RWPE2 (cell line): ENCODE results near the gene CCDC9B.
A peak's percentile ranks its signal among the peaks of the same experiment; 100 is the strongest.

Source experiments
- ATAC-seq: fragments of 200-7000 bp; cut with Tn5 transposase; 3 replicates; pipeline ENCODE4 v1.9.1; 2021; ENCODE audit warnings: low read depth
- DNase-seq: peaks from one replicate; pipeline ENCODE4 v3.0.0-alpha.2; 2020; ENCODE audit warnings: low spot score
- H3K27ac ChIP-seq: fragments of 450-650 bp; 2 replicates; pipeline ENCODE4 v1.5.1; 2017; ENCODE audit warnings: mild to moderate bottlenecking; ENCODE audit not compliant: poor library complexity, severe bottlenecking
- H3K27me3 ChIP-seq: fragments of 250-450 bp; sonication (Bioruptor Pico); 2 replicates; pipeline ENCODE4 v1.5.1; 2021; ENCODE audit warnings: mild to moderate bottlenecking, moderate library complexity; ENCODE audit not compliant: insufficient read depth, poor library complexity, severe bottlenecking
- H3K36me3 ChIP-seq: fragments of 250-450 bp; sonication (Bioruptor Pico); 2 replicates; pipeline ENCODE4 v1.5.1; 2020; ENCODE audit warnings: low read depth, mild to moderate bottlenecking, moderate library complexity
- H3K4me1 ChIP-seq: fragments of 250-450 bp; sonication (Bioruptor Pico); 2 replicates; pipeline ENCODE4 v1.5.1; 2021; ENCODE audit warnings: mild to moderate bottlenecking, moderate library complexity; ENCODE audit not compliant: insufficient read depth, poor library complexity, severe bottlenecking
- H3K4me3 ChIP-seq: fragments of 250-450 bp; sonication (Bioruptor Pico); 2 replicates; pipeline ENCODE4 v1.5.1; 2021; ENCODE audit warnings: mild to moderate bottlenecking, moderate library complexity; ENCODE audit not compliant: severe bottlenecking
- H3K9me3 ChIP-seq: fragments of 250-450 bp; sonication (Bioruptor Pico); 2 replicates; pipeline ENCODE4 v1.5.1; 2021; ENCODE audit warnings: mild to moderate bottlenecking, moderate library complexity; ENCODE audit not compliant: severe bottlenecking
- CTCF ChIP-seq: fragments of 450-650 bp; IDR thresholded peaks from one replicate; pipeline ENCODE4 v1.5.1; 2017; ENCODE audit warnings: mild to moderate bottlenecking, moderate library complexity; ENCODE audit not compliant: poor library complexity, severe bottlenecking

The CCDC9B gene

GRCh38 chr15:40320409-40320808, 20.3 kb downstream of the CCDC9B start:
- Histone ChIP-seq H3K4me1 (peaks cover 7% of the 10 kb centered on the region), H3K27ac (no peak overlapping the region), H3K27me3 (no peaks in the 10 kb centered on the region), H3K4me3 (no peak overlapping the region), H3K36me3 (no peaks in the 10 kb centered on the region), H3K9me3 (no peaks in the 10 kb centered on the region)
- DNase-seq (no peak), ATAC-seq (no peak)
- TF ChIP-seq CTCF = no peak

GRCh38 chr15:40317580-40317979, 23.2 kb downstream of the CCDC9B start:
- TF ChIP-seq CTCF = no peak
- no peak for ATAC-seq

GRCh38 chr15:40316931-40317330, 23.8 kb downstream of the CCDC9B start:
- TF ChIP-seq CTCF = no peak
- DNase-seq = peak; percentile 8
- Histone ChIP-seq H3K27me3 (no peaks in the 10 kb centered on the region), H3K4me3 (no peak overlapping the region), H3K27ac (no peak overlapping the region), H3K4me1 (peaks cover 23% of the 10 kb centered on the region), H3K9me3 (no peaks in the 10 kb centered on the region), H3K36me3 (no peaks in the 10 kb centered on the region)
- ATAC-seq = no peak

More at GRCh38 chr15:40317580-40317979, 23.2 kb downstream of the CCDC9B start:
- Histone ChIP-seq H3K9me3 (no peaks in the 10 kb centered on the region), H3K36me3 (no peaks in the 10 kb centered on the region), H3K4me3 (no peak overlapping the region), H3K27me3 (no peaks in the 10 kb centered on the region), H3K4me1 (peaks cover 23% of the 10 kb centered on the region), H3K27ac (no peak overlapping the region)
- no peak for DNase-seq

DNA sequence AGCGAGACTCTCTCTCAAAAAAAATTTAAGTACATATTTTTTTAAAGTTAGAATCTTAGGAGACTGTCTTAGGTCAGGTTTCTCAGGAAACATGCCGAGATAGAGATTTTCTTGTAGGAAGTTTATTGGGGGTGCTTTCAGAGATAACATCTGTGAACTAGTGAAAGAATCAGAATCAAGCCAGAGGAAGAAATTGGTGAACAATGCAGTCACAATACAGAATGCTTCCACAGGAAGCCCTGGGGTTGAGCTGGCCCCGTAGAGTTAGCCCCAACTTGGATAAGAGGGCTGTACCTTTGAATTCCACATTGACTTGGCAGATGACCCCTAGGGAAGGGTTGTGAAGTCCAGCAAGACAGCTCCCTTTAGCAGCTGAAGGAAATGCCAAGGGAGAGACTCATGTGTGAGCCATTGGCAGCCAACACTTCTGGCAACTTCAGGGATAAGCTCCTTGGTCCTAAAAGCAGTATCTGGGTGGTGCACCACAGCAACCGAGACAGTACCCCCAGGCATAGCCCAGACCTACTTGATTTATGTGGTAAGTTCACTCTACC, 25.9 kb downstream of the CCDC9B start:
- Histone ChIP-seq H3K9me3 (no peaks in the 10 kb centered on the region), H3K27ac (peak overlapping the region; percentile 64), H3K4me1 (peaks cover 23% of the 10 kb centered on the region), H3K4me3 (no peak overlapping the region), H3K27me3 (no peaks in the 10 kb centered on the region), H3K36me3 (no peaks in the 10 kb centered on the region)
- ATAC-seq = peak; percentile 81
- peak; percentile 70 for DNase-seq
- no peak for TF ChIP-seq CTCF

DNA sequence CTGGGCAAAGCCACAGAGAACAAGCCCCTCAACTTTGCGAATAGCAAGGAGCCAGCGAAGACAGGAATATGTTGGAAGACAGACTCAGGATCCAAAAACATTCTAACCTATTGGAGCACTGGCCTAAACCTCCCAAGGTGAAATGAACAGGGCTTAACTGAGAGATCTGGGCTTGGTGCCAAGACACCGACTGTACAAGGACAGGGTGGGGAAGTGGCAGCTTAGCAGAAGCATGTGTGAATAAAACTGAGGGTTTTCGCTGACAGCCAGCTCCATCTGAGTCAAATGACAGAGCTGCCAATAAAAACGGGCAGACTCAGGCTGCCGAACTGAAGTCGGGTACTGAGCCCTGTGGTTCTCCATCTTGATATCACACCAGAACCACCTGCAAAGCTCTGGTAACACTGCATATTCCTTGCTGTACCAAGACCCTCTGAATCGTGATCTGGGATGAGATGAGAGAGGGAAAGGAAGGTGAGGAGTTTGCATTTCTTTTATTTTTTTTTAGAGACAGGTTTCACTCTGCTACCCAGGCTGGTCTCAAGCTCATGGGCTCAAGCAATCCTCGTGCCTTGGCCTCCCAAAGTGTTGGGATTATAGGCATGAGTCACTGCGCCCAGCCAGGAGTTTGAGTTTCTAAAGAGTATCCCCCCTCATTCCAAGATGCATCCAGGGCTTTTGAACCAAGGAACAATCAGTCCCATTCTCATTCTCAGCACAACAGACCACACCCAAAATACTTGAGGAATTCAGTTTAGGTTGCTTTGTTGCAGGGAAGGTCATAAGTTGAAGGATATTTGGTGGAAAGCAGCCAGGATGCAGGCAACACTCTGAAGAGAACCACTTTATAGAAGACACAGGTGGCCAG, 27.0 kb downstream of the CCDC9B start:
- DNase-seq (peak; percentile 96), ATAC-seq (peak; percentile 80)
- no peaks in the 10 kb centered on the region for H3K27me3 ChIP-seq
- no peaks in the 10 kb centered on the region for H3K36me3 ChIP-seq
- no peak for TF ChIP-seq CTCF
- peak overlapping the region; percentile 64 for H3K27ac ChIP-seq
- no peak overlapping the region for H3K4me3 ChIP-seq
- H3K9me3 ChIP-seq = no peaks in the 10 kb centered on the region
- H3K4me1 ChIP-seq = peaks cover 23% of the 10 kb centered on the region
